NCI-H146 treated with DMSO at 0.1 percent for 48 hours (cell line): Measurements from ENCODE around the gene PLCB4.

Experiments
- DNase-seq: peaks from one replicate; lab custom pipeline; 2025; ENCODE audit not compliant: unreplicated experiment; lab: John Stamatoyannopoulos, UW

The PLCB4 gene

GRCh38 chr20:9166153-9166780 is 97.4 kb downstream of the PLCB4 start:
- peak; percentile 15 for DNase-seq

GRCh38 chr20:9169409-9169808 is 100.5 kb downstream of the PLCB4 start:
- DNase-seq: no peak

- DNase-seq: no peak
These were observed 104.0 kb downstream of the PLCB4 start for GRCh38 chr20:9172851-9173250.

GRCh38 chr20:9177278-9177677 is 108.4 kb downstream of the PLCB4 start:
- DNase-seq: no peak

GRCh38 chr20:9179193-9179802 is 110.4 kb downstream of the PLCB4 start:
- DNase-seq: no peak

GRCh38 chr20:9179867-9180266 is 111.0 kb downstream of the PLCB4 start:
- no peak for DNase-seq

GRCh38 chr20:9180481-9181257 is 111.8 kb downstream of the PLCB4 start:
- no peak for DNase-seq

- DNase-seq: no peak
These were observed 116.6 kb downstream of the PLCB4 start for GRCh38 chr20:9185511-9185910.

- no peak for DNase-seq
These were observed 117.5 kb downstream of the PLCB4 start for GRCh38 chr20:9186396-9186795.

- DNase-seq: no peak
These were observed 126.1 kb downstream of the PLCB4 start for GRCh38 chr20:9195031-9195430.

- no peak for DNase-seq
These were observed 127.2 kb downstream of the PLCB4 start for GRCh38 chr20:9196110-9196509.

GRCh38 chr20:9198460-9198859 is 129.6 kb downstream of the PLCB4 start:
- DNase-seq: no peak

- no peak for DNase-seq
These were observed 131.3 kb downstream of the PLCB4 start for GRCh38 chr20:9200196-9200595.

GRCh38 chr20:9200620-9201019 is 131.7 kb downstream of the PLCB4 start:
- DNase-seq: no peak

- DNase-seq: no peak
These were observed 133.7 kb downstream of the PLCB4 start for GRCh38 chr20:9202420-9203080.

GRCh38 chr20:9203081-9203447 is 134.2 kb downstream of the PLCB4 start:
- no peak for DNase-seq

GRCh38 chr20:9204979-9205378 is 136.1 kb downstream of the PLCB4 start:
- no peak for DNase-seq

GRCh38 chr20:9206486-9206885 is 137.6 kb downstream of the PLCB4 start:
- peak; percentile 28 for DNase-seq

GRCh38 chr20:9207253-9207652 is 138.4 kb downstream of the PLCB4 start:
- DNase-seq: no peak

GRCh38 chr20:9210356-9210755 is 141.5 kb downstream of the PLCB4 start:
- no peak for DNase-seq

- no peak for DNase-seq
These were observed 142.3 kb downstream of the PLCB4 start for GRCh38 chr20:9211016-9211760.
